Stimulated activated CD4-positive, alpha-beta T cell treated with anti-CD3 and anti-CD28 coated beads, Interleukin-2, amount 100 ng/mL, for 24 hours (primary cell): ENCODE results near the gene TRPC4AP.
A peak's percentile ranks its signal among the peaks of the same experiment; 100 is the strongest.
"Not testable (repeated sequence)": the region's sequence is repeated elsewhere in the genome, so short reads cannot be mapped to it uniquely, and the experiment has no call there.

Experiments used
- DNase-seq, 2 donors: peaks; one replicate each; pipeline ENCODE4 v3.0.0-alpha.2; 2020

TRPC4AP gene, protein sequence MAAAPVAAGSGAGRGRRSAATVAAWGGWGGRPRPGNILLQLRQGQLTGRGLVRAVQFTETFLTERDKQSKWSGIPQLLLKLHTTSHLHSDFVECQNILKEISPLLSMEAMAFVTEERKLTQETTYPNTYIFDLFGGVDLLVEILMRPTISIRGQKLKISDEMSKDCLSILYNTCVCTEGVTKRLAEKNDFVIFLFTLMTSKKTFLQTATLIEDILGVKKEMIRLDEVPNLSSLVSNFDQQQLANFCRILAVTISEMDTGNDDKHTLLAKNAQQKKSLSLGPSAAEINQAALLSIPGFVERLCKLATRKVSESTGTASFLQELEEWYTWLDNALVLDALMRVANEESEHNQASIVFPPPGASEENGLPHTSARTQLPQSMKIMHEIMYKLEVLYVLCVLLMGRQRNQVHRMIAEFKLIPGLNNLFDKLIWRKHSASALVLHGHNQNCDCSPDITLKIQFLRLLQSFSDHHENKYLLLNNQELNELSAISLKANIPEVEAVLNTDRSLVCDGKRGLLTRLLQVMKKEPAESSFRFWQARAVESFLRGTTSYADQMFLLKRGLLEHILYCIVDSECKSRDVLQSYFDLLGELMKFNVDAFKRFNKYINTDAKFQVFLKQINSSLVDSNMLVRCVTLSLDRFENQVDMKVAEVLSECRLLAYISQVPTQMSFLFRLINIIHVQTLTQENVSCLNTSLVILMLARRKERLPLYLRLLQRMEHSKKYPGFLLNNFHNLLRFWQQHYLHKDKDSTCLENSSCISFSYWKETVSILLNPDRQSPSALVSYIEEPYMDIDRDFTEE

GRCh38 chr20:35092524-35093266 is at the start of gene TRPC4AP:
TSS of gene TRPC4AP (minus strand) at chr20:35092807. CDS start at chr20:35092781, 26 bp downstream.
- DNase-seq, result peak; percentile 88 to 90

- DNase-seq, result no peak
Measured at GRCh38 chr20:35135867-35136586, 43.4 kb upstream of the TRPC4AP start.

DNA sequence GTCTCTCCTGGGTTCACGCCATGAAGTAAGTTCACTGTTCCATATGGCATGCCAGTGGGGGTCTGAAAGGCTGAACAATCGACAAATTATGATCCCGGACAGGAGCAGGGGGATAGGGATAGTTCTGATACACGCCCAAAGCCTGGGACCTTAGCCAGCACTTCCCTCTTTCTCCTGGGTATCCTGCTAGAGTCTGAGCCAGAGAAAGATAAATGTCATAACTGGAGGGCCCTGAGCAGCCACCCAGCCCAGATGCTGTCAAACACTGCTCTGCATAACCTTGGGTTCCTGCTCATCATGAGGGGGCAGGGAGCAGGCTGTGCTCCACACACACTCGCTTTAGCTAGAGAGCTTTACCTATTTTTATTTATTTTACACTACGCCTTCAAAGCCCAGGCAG is 42.3 kb upstream of the TRPC4AP start:
- no peak for DNase-seq

- no peak for DNase-seq
Measured at GRCh38 chr20:35134472-35134871, 41.9 kb upstream of the TRPC4AP start.

GRCh38 chr20:35133735-35134134 is 41.1 kb upstream of the TRPC4AP start:
- DNase-seq, result no peak

- no peak for DNase-seq
Measured at GRCh38 chr20:35133031-35133430, 40.4 kb upstream of the TRPC4AP start.

DNA sequence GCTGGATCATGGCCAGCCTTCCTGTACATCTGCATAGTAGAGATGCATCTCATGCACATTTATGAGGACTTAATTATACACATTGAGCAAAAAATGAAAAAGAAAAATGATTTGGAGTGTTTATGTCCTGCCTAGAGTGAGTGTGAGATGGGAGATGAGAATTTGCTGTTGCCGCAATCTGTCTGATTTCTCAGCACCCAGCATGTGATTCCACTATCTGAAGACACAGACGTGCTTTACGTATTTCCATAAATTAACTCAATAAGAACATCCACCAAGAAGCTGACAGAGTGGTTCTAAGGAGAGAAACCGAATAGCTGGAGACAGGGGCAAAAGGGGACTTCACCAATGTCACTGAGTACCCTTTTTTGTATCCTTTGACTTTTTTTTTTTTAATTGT is 39.3 kb upstream of the TRPC4AP start:
- no peak for DNase-seq

DNA sequence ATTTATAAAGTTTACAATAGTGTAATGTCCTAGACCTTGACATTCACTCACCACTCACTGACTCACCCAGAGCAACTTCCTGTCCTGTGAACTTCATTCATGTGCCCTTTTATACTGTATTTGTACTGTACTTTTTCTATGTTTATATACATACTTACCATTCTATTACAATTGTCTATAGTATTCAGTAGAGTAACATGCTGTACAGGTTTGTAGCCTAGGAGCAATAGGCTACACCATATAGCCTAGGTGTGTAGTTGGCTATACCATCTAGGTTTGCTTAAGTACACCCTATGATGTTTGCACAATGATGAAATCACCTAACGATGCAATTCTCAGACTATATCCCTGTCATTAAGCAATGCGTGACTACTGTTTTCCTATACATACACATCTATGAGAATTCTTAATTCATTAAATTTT is 37.1 kb upstream of the TRPC4AP start:
- no peak for DNase-seq

- no peak for DNase-seq
Measured at GRCh38 chr20:35125753-35126152, 33.1 kb upstream of the TRPC4AP start.

DNA sequence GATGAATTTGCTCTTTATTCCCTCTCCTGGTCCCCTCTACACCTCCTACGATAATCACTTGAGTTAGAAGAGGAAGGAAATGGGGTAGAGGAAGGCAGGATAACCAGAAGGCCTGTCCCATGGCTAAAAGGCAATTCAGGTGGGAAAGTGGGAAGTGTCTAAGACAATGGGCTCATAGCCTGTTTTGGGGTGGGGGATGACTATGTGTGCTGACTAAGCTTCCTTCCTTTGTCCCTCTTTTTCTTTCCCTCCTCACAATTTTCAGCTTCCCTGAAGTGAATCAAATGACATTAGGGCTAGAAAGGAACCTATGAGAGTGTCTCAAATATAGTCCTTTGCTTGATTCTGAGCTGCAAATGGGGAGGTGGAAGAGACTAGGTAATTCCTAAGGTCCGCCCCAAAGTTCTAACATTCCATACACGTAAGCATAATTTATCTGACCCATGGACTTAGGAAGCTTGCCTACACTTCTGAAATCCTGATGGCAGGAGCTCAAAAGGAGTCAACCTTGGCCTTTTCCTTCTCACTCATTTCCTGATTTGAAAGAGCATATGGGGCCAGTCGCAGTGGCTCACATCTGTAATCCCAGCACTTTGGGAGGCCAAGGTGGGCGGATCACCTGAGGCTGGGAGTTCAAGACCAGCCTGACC is 30.3 kb upstream of the TRPC4AP start:
- DNase-seq, result no peak

- no peak for DNase-seq
Measured at GRCh38 chr20:35121186-35121585, 28.6 kb upstream of the TRPC4AP start.

GRCh38 chr20:35120012-35120701 is 27.6 kb upstream of the TRPC4AP start:
- DNase-seq, result no peak

- no peak for DNase-seq
Measured at GRCh38 chr20:35117629-35118028, 25.0 kb upstream of the TRPC4AP start.

GRCh38 chr20:35117196-35117595 is 24.6 kb upstream of the TRPC4AP start:
- DNase-seq, result no peak

DNA sequence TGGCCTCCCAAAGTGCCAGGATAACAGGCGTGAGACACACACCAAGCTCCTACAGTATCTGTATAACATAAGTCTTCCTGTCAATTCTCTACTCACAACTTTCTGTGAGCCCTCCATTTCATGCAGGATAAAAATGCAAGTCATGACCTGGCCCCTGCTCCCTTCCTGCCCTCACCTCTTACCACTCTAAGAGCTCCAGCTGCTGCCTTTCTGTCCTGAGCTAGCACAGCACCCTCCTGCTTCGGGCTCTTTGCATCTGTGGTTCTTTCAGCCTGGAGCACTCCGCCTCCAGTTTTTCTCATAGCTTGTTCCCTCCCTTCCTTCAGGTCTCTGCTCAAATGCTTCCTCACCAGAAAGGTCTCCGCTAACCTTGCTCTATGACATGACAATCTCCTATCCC is 23.7 kb upstream of the TRPC4AP start:
- DNase-seq, result no peak

DNA sequence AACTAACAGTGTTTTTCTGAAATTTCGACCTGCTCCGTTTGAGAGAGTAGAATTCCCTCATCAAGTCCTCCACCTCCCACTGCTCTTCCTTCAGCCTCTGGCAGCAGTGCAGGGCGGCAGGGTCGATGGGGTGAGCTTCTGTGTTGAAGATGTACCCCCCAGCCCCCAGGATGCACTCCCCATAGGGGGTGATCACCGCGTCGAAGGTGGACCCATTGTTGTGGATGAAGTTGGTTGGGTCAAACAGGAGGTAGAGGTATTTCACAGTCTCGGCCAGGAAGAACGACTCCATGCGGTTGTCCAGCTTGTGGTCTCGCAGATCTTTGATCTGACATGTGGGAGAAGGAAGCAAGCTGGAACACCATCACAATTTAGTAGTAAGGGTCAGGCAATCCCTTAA is 23.0 kb upstream of the TRPC4AP start:
- no peak for DNase-seq

DNA sequence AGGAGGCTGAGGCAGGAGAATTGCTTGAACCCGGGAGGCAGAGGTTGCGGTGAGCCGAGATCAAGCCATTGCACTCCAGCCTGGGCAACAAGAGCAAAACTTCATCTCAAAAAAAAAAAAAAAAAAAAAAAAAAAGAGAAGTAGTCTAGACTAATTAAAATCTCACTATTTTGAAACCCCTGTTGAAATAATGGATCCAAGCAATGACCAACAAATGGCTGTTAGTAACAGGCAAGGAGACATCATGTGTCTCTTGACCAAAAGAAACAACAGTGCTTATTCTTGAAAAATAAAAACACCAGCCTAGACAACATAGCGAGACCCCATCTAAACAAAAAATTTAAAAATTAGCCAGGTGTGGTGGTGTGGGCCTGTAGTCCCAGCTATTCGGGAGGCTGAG is 19.7 kb upstream of the TRPC4AP start:
- DNase-seq, result not testable (repeated sequence)

- DNase-seq, result no peak
Measured at GRCh38 chr20:35111141-35111888, 18.7 kb upstream of the TRPC4AP start.

- no peak for DNase-seq
Measured at GRCh38 chr20:35108921-35109320, 16.3 kb upstream of the TRPC4AP start.

DNA sequence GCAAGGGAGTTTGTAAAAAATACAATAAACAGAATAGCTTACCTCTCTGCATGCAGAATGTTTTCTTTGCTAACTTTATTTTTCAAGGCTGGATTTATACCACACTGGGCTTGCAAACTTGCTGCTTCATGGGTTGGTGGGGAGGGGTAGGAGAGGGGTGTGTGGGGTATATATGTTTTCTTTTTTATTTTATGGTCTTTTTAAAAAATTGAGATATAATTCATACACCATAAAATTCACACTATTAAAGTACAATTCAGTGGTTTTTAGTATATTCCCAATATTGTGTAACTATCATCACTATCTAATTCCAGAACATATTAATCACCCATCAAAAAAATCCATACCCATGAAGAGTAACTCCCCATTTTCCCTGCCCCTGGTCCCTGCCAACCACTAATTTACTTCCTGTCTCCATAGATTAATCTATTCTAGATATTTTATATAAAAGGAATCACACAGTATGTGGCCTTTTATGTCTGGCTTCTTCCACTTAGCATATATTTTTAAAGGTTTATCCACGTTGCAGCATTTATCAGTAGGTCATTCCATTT is 14.3 kb upstream of the TRPC4AP start:
- no peak for DNase-seq
